Muscle of leg (tissue), 11 donors: Measurements from ENCODE around the gene ZDHHC11. TPM values are rescaled to one million over a fixed set of nuclear protein-coding genes. Genes with fewer than 3 reads are reported as not detected.
"Not testable (repeated sequence)": the region's sequence is repeated elsewhere in the genome, so short reads cannot be mapped to it uniquely, and the experiment has no call there.

ENCODE experiments used
- DNase-seq: peaks from one replicate; pipeline ENCODE4 v3.0.0; 2013
- H3K27ac ChIP-seq: one replicate; pipeline ENCODE4 v1.5.1; 2013; ENCODE audit warnings: mild to moderate bottlenecking, low read length, control low read depth
- H3K27me3 ChIP-seq: one replicate; pipeline ENCODE4 v1.6.1; 2013; ENCODE audit warnings: low read length; ENCODE audit not compliant: control insufficient read depth, insufficient read depth
- H3K36me3 ChIP-seq: one replicate; pipeline ENCODE4 v1.6.1; 2013; ENCODE audit warnings: low read length; ENCODE audit not compliant: control insufficient read depth, insufficient read depth
- H3K4me1 ChIP-seq: one replicate; pipeline ENCODE4 v1.6.1; 2013; ENCODE audit warnings: low read length; ENCODE audit not compliant: control insufficient read depth, insufficient read depth
- H3K4me3 ChIP-seq: one replicate; pipeline ENCODE4 v1.5.1; 2013; ENCODE audit warnings: low read length, control low read depth
- H3K9me3 ChIP-seq: replicated peaks from 2 replicates; pipeline ENCODE4 v1.6.1; 2013; ENCODE audit warnings: low read depth, low read length; ENCODE audit not compliant: control insufficient read depth
- WGBS: methylation state at CpG from one replicate; pipeline ENCODE4 v1.1.5; 2013; ENCODE audit warnings: missing lambda C conversion rate; ENCODE audit not compliant: insufficient coverage; 5-methylcytosine and 5-hydroxymethylcytosine counted together
- polyA plus RNA-seq, 8 donors: library from polyadenylated mRNA; unstranded; fragments of 120-200 nt; gene quantifications; one replicate each; pipeline versions ENCODE4 v1.2.1 to v1.2.3, GENCODE V29; 2013; ENCODE audit warnings: inconsistent platforms in 1 of 8, low replicate concordance in 1 of 8; ENCODE audit not compliant: insufficient read length in 8 of 8, insufficient read depth in 1 of 8
- total RNA-seq: library from RNA; stranded (reverse); fragments of 120-200 nt; gene quantifications from one replicate; pipeline ENCODE4 v1.2.4, GENCODE V29; 2013

Gene ZDHHC11
- total and polyA plus RNA-seq, 9 donors, result 2.8 to 24.9 (median 10.5) TPM

- no peak for DNase-seq
- WGBS, result 55% methylated on average over 2 of the region's 6 CpGs
- Histone ChIP-seq H3K4me1 (no peaks in the 10 kb centered on the region), H3K27ac (no peak overlapping the region), H3K4me3 (no peak overlapping the region), H3K36me3 (no peaks in the 10 kb centered on the region), H3K27me3 (no peaks in the 10 kb centered on the region), H3K9me3 (peaks cover 3% of the 10 kb centered on the region)
Measured at GRCh38 chr5:801472-801871, 49.3 kb downstream of the ZDHHC11 start.

GRCh38 chr5:801055-801454 lies 49.7 kb downstream of the ZDHHC11 start:
- H3K4me3 ChIP-seq, H3K36me3 ChIP-seq, H3K9me3 ChIP-seq, DNase-seq, H3K27ac ChIP-seq, H3K27me3 ChIP-seq, H3K4me1 ChIP-seq: not testable (repeated sequence)
- 67% methylated on average over 1 of the region's 4 CpGs for WGBS

- not testable (repeated sequence) for H3K4me1 ChIP-seq
Measured at GRCh38 chr5:798505-799138, 52.2 kb downstream of the ZDHHC11 start.

GRCh38 chr5:797986-798385 lies 52.8 kb downstream of the ZDHHC11 start:
- H3K4me3 ChIP-seq, H3K27ac ChIP-seq, DNase-seq, H3K36me3 ChIP-seq, H3K4me1 ChIP-seq, H3K9me3 ChIP-seq, H3K27me3 ChIP-seq: not testable (repeated sequence)
- 100% methylated on average over 1 of the region's 4 CpGs for WGBS

More at GRCh38 chr5:798505-799138, 52.2 kb downstream of the ZDHHC11 start:
- WGBS, result no CpG with 5 or more reads among the region's 6 CpGs
- H3K27me3 ChIP-seq, H3K27ac ChIP-seq, H3K36me3 ChIP-seq, H3K4me3 ChIP-seq, H3K9me3 ChIP-seq, DNase-seq: not testable (repeated sequence)

- H3K4me3 ChIP-seq, H3K27me3 ChIP-seq, H3K36me3 ChIP-seq, DNase-seq, H3K4me1 ChIP-seq, H3K9me3 ChIP-seq, H3K27ac ChIP-seq: not testable (repeated sequence)
- no CpG with 5 or more reads among the region's 1 CpG for WGBS
Measured at GRCh38 chr5:795873-796272, 54.9 kb downstream of the ZDHHC11 start.

GRCh38 chr5:794948-795347 lies 55.8 kb downstream of the ZDHHC11 start:
- not testable (repeated sequence) for H3K36me3 ChIP-seq, H3K27me3 ChIP-seq, H3K9me3 ChIP-seq, H3K4me1 ChIP-seq, DNase-seq, H3K27ac ChIP-seq, H3K4me3 ChIP-seq
- WGBS, result 70% methylated on average over 1 of the region's 1 CpG

- peaks cover 15% of the 10 kb centered on the region for H3K27me3 ChIP-seq
- H3K4me1 ChIP-seq, DNase-seq, H3K36me3 ChIP-seq, H3K9me3 ChIP-seq, H3K27ac ChIP-seq, H3K4me3 ChIP-seq: not testable (repeated sequence)
- WGBS, result 94% methylated on average over 9 of the region's 10 CpGs
Measured at GRCh38 chr5:788703-789102, 62.1 kb downstream of the ZDHHC11 start.

- not testable (repeated sequence) for H3K36me3 ChIP-seq, H3K4me3 ChIP-seq, H3K27ac ChIP-seq, H3K9me3 ChIP-seq, DNase-seq
- Histone ChIP-seq H3K4me1 (peaks cover 10% of the 10 kb centered on the region), H3K27me3 (peaks cover 16% of the 10 kb centered on the region)
- WGBS, result 93% methylated on average over 2 of the region's 6 CpGs
Measured at GRCh38 chr5:787857-788233, 62.9 kb downstream of the ZDHHC11 start.

- WGBS, result 90% methylated on average over 6 of the region's 18 CpGs
- H3K27ac ChIP-seq, result not testable (repeated sequence)
Measured at GRCh38 chr5:787224-787856, 63.4 kb downstream of the ZDHHC11 start.

GRCh38 chr5:785181-785705 lies 65.5 kb downstream of the ZDHHC11 start:
- H3K9me3 ChIP-seq, H3K27ac ChIP-seq, H3K36me3 ChIP-seq, DNase-seq: not testable (repeated sequence)
- WGBS, result 6% methylated on average over 23 of the region's 43 CpGs
- Histone ChIP-seq H3K4me3 (peak overlapping the region; percentile 37), H3K27me3 (peaks cover 16% of the 10 kb centered on the region), H3K4me1 (peaks cover 11% of the 10 kb centered on the region)

More at GRCh38 chr5:787224-787856, 63.4 kb downstream of the ZDHHC11 start:
- not testable (repeated sequence) for DNase-seq, H3K9me3 ChIP-seq, H3K4me3 ChIP-seq, H3K36me3 ChIP-seq
- peaks cover 16% of the 10 kb centered on the region for H3K27me3 ChIP-seq
- H3K4me1 ChIP-seq, result peaks cover 11% of the 10 kb centered on the region
